ENCODE data around the gene CLNK.

- TF ChIP-seq YY1 (IDR thresholded peaks at IDR 0.05; ENCODE audit: insufficient read depth, insufficient read length) (no peak), ZNF274 (IDR thresholded peaks at IDR 0.05; ENCODE audit: low read depth, low read length) (no peak), SUZ12 (IDR thresholded peaks at IDR 0.05; ENCODE audit: extremely low read depth, insufficient read depth, insufficient read length) (no peak)
These were observed 55.2 kb downstream of the CLNK start for GRCh38 chr4:10629394-10629793.
